NB4 (cell line): ENCODE measurements around the gene MECP2.

Source experiments
- DNase-seq: peaks from one replicate; pipeline ENCODE4 v3.0.0; 2010; ENCODE audit warnings: low read depth
- H3K4me3 ChIP-seq: one replicate; pipeline ENCODE4 v1.5.1; 2011; ENCODE audit warnings: mild to moderate bottlenecking, low read depth, low read length, moderate library complexity
- MYC ChIP-seq: IDR thresholded peaks from 2 replicates; pipeline ENCODE4 v1.6.1; 2011; ENCODE audit warnings: low read depth, low read length
- POLR2A ChIP-seq: IDR thresholded peaks from 2 replicates; pipeline ENCODE4 v1.6.1; 2011; ENCODE audit warnings: mild to moderate bottlenecking; ENCODE audit not compliant: insufficient read length; ENCODE audit errors: extremely low read depth
- TF ChIP-seq, protein P1 (sequence below): IDR thresholded peaks from one replicate; pipeline ENCODE4 v1.5.1; 2012; ENCODE audit warnings: low read depth, low read length
- TF ChIP-seq, protein P2 (sequence below): IDR thresholded peaks from 2 replicates; pipeline ENCODE4 v1.6.1; 2011; ENCODE audit warnings: low read depth, low read length

Gene MECP2

GRCh38 chrX:154030266-154030665, 67.3 kb downstream of the MECP2 start:
- no peak for DNase-seq
- no peak overlapping the region for H3K4me3 ChIP-seq
- TF ChIP-seq, protein P1, sequence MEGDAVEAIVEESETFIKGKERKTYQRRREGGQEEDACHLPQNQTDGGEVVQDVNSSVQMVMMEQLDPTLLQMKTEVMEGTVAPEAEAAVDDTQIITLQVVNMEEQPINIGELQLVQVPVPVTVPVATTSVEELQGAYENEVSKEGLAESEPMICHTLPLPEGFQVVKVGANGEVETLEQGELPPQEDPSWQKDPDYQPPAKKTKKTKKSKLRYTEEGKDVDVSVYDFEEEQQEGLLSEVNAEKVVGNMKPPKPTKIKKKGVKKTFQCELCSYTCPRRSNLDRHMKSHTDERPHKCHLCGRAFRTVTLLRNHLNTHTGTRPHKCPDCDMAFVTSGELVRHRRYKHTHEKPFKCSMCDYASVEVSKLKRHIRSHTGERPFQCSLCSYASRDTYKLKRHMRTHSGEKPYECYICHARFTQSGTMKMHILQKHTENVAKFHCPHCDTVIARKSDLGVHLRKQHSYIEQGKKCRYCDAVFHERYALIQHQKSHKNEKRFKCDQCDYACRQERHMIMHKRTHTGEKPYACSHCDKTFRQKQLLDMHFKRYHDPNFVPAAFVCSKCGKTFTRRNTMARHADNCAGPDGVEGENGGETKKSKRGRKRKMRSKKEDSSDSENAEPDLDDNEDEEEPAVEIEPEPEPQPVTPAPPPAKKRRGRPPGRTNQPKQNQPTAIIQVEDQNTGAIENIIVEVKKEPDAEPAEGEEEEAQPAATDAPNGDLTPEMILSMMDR = no peak
- TF ChIP-seq POLR2A (no peak), MYC (no peak)
- TF ChIP-seq, protein P2, sequence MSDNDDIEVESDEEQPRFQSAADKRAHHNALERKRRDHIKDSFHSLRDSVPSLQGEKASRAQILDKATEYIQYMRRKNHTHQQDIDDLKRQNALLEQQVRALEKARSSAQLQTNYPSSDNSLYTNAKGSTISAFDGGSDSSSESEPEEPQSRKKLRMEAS = no peak

- H3K4me3 ChIP-seq = no peak overlapping the region
- TF ChIP-seq POLR2A = no peak
- TF ChIP-seq, protein P2 = no peak
- no peak for TF ChIP-seq MYC
- DNase-seq = peak; percentile 21
Measured at GRCh38 chrX:154029439-154029838, 68.1 kb downstream of the MECP2 start.

DNA sequence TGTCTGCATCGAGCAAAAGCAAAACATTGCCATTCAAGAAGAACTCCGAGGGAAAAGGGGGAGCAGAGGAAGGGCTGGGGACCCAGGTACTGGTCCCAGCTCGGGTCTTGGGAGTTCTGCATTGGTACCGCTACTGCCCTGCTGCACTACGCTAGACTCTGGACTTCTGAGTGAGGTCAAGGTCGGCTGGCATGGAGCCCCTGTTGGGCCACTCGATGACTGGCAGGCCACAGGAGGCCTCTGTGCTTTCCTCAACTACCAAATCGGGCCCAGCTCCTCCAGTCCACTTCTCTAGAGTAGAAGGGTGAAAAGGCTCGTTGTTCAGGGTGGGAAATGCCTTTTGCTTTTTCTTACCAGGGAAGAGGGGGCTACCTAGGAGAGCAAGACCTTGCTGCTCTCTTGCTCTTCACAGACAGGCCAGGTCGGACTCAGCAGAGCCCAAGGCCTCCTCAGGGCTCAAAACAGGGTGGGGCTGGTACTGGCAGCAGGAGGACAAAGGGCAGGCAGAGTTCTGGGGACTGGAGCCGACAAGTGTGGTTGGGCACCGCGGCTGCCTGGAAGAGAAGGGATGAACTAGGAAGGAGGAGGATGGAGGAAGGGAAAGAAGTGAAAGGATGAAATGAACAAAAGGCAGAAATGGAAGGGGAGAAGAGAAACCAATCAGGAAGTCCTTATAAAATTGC, 68.9 kb downstream of the MECP2 start:
- no peak for DNase-seq
- H3K4me3 ChIP-seq = no peak overlapping the region

GRCh38 chrX:154027986-154028385, 69.5 kb downstream of the MECP2 start:
- DNase-seq = no peak
- TF ChIP-seq POLR2A = no peak
- TF ChIP-seq MYC = no peak
- TF ChIP-seq, protein P2 = no peak
- TF ChIP-seq, protein P1 = no peak
- H3K4me3 ChIP-seq = no peak overlapping the region

More for the DNA sequence above, 68.9 kb downstream of the MECP2 start:
- TF ChIP-seq, protein P2 = no peak

- TF ChIP-seq, protein P2 = no peak
- TF ChIP-seq POLR2A = no peak
- no peak for TF ChIP-seq MYC
- TF ChIP-seq, protein P1 = no peak
- H3K4me3 ChIP-seq = no peak overlapping the region
- no peak for DNase-seq
Measured at GRCh38 chrX:154027022-154027402, 70.5 kb downstream of the MECP2 start.

DNA sequence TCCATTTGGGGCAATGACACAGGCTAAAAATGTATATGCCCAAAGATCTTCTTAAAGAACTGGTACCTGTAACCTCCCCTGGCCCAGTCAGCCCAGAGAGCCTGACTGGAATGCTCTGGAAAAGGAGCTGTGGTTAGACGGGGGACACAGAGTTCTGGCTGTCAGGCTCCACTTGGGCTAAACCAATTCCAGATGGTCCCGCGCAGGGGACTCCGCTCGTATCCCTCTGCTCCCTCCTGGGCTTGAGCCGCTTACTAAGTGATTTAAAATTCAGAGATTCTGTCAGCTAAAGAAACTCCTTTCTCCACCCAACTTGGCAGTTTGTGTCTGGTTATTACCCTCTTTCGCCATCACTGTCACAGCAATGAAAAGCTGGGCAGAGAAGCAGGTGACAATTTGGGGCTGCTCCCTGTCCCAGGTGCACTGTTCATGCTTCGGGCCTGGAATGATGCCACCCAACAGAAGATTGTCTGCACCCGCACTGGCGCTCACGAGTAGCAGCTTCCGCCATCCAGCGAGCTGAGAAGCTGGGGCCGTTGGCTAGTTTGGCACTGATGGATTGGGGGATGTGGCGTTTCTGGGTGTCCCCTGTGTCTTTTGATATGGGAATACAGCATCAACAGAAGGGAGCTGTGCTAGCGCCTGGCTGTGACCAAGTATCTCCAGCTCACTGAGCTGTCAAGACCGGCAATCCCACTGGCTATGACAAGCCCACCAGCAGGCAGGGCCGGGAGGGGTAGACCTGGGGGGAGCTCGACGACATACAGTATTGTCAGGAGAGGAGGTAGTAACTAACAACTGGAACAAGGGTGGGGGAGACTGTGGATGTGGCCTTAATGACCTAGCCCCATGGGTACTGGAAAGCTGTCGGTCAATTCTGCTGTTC, 71.1 kb downstream of the MECP2 start:
- TF ChIP-seq, protein P1 = no peak
- TF ChIP-seq POLR2A = no peak
- TF ChIP-seq, protein P2 = no peak
- TF ChIP-seq MYC = no peak
- DNase-seq = no peak
- no peak overlapping the region for H3K4me3 ChIP-seq
